Adrenal gland (tissue), 5 donors: Measurements from ENCODE around the gene INO80D.

Source experiments
- POLR2A ChIP-seq, 2 donors: fragments of 450-650 bp; IDR thresholded peaks; one replicate each; pipeline ENCODE4 v1.6.1; 2017; ENCODE audit warnings: antibody characterized with exemption in 2 of 2, mild to moderate bottlenecking in 2 of 2, moderate library complexity in 1 of 2
- TF ChIP-seq, protein P1 (sequence below), 6 experiments: fragments of 450-650 bp in 4 of 6; fragments of 200-600 bp in 2 of 6; sonication (generic) in 1 of 6; IDR thresholded peaks; 1 replicate in 5 of 6; 2 replicates in 1 of 6; pipeline versions ENCODE4 v1.5.1 to v1.8.0; 2016 to 2021; ENCODE audit warnings: antibody characterized with exemption in 6 of 6, mild to moderate bottlenecking in 2 of 6, moderate library complexity in 1 of 6
- donor health status: DM: no; HTN: no; CAD: no.

DNA sequence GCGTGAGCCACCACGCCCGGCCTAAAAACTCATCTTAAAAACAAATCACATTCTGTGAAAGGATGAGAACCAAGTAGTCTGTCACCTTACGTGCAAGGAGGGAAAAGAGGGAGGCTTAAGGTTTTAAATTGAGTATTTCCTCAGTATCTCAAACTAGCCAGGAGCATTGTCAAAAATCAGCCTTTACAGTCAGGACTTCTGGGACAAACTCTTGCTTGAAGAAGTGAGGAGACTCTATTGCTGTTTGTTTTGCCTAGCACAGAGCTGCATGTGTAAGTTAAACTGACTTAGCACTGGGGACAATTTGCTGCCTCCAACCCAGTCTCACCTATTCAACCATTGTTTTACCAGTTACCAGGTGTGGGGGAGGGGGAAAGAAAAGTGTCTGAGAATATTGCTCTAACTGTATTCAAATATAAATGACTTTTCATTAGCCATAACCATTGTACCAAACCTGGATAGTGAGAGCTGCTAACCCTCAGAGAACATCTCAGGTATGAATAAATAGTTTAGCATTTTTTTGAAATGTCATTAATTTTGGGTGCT, 3.6 kb downstream of the INO80D start:
- TF ChIP-seq, protein P1, sequence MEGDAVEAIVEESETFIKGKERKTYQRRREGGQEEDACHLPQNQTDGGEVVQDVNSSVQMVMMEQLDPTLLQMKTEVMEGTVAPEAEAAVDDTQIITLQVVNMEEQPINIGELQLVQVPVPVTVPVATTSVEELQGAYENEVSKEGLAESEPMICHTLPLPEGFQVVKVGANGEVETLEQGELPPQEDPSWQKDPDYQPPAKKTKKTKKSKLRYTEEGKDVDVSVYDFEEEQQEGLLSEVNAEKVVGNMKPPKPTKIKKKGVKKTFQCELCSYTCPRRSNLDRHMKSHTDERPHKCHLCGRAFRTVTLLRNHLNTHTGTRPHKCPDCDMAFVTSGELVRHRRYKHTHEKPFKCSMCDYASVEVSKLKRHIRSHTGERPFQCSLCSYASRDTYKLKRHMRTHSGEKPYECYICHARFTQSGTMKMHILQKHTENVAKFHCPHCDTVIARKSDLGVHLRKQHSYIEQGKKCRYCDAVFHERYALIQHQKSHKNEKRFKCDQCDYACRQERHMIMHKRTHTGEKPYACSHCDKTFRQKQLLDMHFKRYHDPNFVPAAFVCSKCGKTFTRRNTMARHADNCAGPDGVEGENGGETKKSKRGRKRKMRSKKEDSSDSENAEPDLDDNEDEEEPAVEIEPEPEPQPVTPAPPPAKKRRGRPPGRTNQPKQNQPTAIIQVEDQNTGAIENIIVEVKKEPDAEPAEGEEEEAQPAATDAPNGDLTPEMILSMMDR (IDR thresholded peaks at IDR 0.05): no peak
- no peak for TF ChIP-seq POLR2A (IDR thresholded peaks at IDR 0.05)
